Measurements from ENCODE around the gene NELFA.

NELFA gene

DNA sequence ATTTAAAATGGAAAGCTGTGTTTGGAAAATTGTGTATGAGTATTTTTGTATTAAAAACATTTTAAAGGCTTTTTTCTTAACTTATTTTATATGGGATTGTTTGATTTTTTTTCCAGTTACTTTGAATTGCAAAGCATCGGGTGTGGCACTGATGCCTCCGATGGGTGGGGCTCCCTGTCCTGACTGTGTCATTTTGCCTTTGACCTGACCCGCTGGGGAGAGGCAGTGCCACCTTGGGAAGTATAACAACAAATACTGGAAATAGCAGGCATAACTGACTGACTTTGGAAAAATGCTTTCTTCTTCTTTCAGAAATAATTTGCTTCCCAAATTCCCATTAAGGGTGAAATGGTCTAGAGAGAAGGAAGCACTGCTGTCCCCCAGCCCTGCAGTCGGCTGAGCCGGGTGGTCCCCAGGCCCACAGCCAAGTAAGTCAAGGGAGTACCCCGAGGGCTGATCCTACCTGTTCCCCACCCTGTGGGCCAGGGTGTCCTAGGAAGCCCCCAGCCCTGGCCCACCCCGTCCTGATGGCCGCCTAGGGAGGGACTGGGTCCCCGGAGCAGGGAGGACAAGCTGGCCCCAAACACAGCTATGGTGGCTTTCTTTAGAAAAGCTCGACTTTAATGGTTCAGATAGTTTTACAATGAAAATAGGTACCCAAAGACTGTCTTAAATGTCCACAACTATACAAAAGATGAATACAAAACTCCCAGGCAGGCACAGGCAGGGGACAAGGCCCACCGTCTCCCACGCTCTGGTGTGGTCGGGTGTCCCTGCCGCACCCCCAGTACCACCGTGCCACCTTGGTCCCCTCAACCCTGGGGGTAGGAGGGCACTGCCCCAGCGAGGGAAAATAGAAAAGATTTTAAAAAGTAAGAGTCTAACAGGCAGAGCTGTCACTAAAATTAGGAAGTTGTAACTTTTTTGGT, 26.4 kb downstream of the NELFA start:
- DNase-seq (ENCODE audit: low spot score): no peak

GRCh38 chr4:1981251-1982058, 27.3 kb downstream of the NELFA start:
- DNase-seq (ENCODE audit: low spot score): no peak

DNA sequence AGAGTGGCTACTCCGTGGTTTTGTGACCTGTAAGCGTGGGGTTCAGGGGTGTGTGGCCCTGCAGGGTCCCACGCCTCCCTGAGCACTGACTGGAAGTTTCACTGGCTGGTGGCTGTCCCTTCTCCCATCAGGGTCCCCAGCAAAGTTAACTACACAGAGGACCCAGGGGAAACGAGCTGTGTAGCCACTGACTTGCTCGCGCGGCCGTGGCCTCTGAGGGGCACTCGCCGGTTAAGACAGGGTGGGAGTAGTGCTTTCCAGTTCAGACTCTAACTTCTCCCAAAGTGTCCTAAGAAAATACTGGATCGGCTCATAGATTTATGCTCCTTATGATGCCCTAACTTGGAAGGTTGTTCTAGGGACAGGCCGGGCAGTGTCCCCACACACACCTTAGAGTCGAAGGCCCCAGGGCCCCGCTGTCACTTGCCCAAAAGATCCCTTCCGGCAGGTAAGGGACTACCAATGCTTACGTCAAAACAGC, 28.2 kb downstream of the NELFA start:
- no peak for DNase-seq (ENCODE audit: low spot score)

GRCh38 chr4:1979477-1980196, 29.1 kb downstream of the NELFA start:
- no peak for DNase-seq (ENCODE audit: low spot score)

GRCh38 chr4:1978741-1979476, 29.9 kb downstream of the NELFA start:
- DNase-seq (ENCODE audit: low spot score): no peak

- no peak for DNase-seq (ENCODE audit: low spot score)
Measured at GRCh38 chr4:1978226-1978625, 30.5 kb downstream of the NELFA start.

GRCh38 chr4:1976416-1977352, 32.1 kb downstream of the NELFA start:
- no peak for DNase-seq (ENCODE audit: low spot score)

- DNase-seq (ENCODE audit: low spot score): no peak
Measured at GRCh38 chr4:1975880-1976279, 32.9 kb downstream of the NELFA start.

DNA sequence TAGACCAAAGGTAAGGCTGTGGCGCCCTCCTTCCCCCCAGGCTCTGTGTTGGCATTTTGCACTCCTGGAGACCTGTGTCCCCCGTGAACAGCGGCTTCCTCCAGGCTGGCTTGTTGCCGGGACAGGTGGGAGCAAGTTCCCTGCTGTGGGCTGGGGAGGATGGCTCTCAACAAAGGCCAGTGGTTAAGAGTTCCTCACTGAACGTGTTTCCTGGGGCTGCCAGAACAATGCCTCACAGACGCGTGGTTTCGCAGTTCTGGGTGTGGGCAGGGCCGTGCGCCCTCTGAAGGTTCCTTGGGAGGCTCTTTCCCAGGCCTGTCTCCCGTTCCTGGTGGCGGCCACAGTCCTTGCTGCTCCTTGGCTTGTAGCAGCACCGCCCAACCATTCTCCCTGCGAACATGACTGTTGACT, 33.4 kb downstream of the NELFA start:
- DNase-seq (ENCODE audit: low spot score): no peak

- no peak for DNase-seq (ENCODE audit: low spot score)
Measured at GRCh38 chr4:1974840-1975239, 33.9 kb downstream of the NELFA start.

GRCh38 chr4:1973661-1974060, 35.1 kb downstream of the NELFA start:
- DNase-seq (ENCODE audit: low spot score): no peak

DNA sequence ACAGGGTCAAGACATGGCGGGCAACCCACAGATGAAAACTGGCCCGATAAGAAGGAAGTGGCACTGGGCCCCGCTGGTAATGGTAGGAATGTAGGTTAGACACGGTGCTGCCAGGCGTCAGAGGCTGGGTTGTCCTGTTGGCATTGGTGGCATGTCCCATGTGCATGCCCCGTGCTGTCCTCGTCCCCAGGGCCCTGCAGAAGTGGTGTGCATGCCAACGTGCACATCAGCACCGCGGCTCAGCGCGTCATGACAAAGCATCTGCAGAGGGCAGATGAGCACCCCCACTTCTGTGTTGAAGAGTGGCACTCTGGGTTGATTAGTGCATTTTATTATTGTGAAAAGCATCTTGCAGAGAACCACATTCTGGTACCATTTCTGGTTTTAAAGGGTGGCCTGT, 35.6 kb downstream of the NELFA start:
- DNase-seq (ENCODE audit: low spot score): no peak

- DNase-seq (ENCODE audit: low spot score): no peak
Measured at GRCh38 chr4:1972414-1972813, 36.4 kb downstream of the NELFA start.

GRCh38 chr4:1971456-1972200, 37.1 kb downstream of the NELFA start:
- no peak for DNase-seq (ENCODE audit: low spot score)

- no peak for DNase-seq (ENCODE audit: low spot score)
Measured at GRCh38 chr4:1970926-1971325, 37.8 kb downstream of the NELFA start.

- DNase-seq (ENCODE audit: low spot score): no peak
Measured at GRCh38 chr4:1969928-1970723, 38.6 kb downstream of the NELFA start.

- DNase-seq (ENCODE audit: low spot score): no peak
Measured at GRCh38 chr4:1968686-1969295, 40.0 kb downstream of the NELFA start.

DNA sequence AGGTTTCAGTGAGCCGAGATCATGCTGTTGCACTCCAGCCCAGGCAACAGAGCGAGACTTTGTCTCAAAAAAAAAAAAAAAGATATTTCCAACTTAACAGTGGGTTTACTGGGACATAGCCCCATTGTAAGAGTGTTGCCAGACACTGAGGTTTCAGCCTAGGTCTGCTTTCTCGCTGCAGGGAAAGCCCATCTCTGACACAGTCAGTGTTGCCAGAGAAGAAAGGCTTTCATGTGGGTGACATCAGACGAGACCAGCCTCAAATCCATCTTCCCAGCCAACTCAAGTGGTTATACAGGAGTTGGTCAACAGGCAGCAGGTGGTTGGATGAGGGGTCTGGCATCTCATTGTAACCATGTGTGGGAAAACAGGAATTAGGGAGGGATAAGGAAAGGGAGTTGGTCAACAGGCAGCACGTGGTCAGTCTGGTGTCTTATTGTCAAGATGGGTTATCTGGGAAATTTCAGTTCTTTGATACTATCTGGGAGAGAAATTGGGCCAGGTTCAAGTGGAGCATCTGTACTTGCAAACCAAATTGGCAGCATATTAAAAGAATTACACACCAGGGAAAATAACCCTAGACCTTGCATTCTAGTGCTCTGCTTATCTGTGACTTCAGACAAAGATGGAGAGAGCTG, 41.1 kb downstream of the NELFA start:
- no peak for DNase-seq (ENCODE audit: low spot score)
